A549 treated with RU486 at 1 μM for 4 hours (cell line): ENCODE measurements around the gene VIPR1. TPM values are rescaled to one million over a fixed set of nuclear protein-coding genes. Genes with fewer than 3 reads are reported as not detected.

Experiments used
- total RNA-seq: library from RNA; stranded (reverse); fragments of 200-300 nt; extraction: Qiagen RNA extraction; gene quantifications from 5 replicates; pipeline ENCODE4 v1.2.3, GENCODE V29; 2022; ENCODE audit warnings: low read depth

Gene VIPR1, protein sequence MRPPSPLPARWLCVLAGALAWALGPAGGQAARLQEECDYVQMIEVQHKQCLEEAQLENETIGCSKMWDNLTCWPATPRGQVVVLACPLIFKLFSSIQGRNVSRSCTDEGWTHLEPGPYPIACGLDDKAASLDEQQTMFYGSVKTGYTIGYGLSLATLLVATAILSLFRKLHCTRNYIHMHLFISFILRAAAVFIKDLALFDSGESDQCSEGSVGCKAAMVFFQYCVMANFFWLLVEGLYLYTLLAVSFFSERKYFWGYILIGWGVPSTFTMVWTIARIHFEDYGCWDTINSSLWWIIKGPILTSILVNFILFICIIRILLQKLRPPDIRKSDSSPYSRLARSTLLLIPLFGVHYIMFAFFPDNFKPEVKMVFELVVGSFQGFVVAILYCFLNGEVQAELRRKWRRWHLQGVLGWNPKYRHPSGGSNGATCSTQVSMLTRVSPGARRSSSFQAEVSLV
- 0.48 to 0.90 TPM (median 0.68 TPM) in 5 replicates for total RNA-seq

GRCh38 chr3:42502429-42503250 lies at the start of gene VIPR1:
VIPR1 (plus strand) TSS chr3:42502643; CDS start chr3:42502736, 93 bp downstream.

GRCh38 chr3:42581709-42582473 lies 79.4 kb downstream of the VIPR1 start, which contains the start of gene SEC22C:
SEC22C (minus strand) TSS chr3:42581967; CDS start chr3:42569046, 12,921 bp downstream.

Other genes with a start within 250 kb of the VIPR1 start
- 0.94 to 1.8 TPM (median 1.8 TPM) in 5 replicates for gene CCK, start 236.5 kb upstream of the VIPR1 start, total RNA-seq
- not detected in 5 replicates for gene LYZL4, start 92.0 kb upstream of the VIPR1 start, total RNA-seq
- gene SEC22C, start 79.3 kb downstream of the VIPR1 start, total RNA-seq = 22.8 to 33.4 TPM (median 31.1 TPM) in 5 replicates
- 13.5 to 20.2 TPM (median 17.8 TPM) in 5 replicates for gene SS18L2, start 88.2 kb downstream of the VIPR1 start, total RNA-seq
- 6.8 to 10.7 TPM (median 10.4 TPM) in 5 replicates for gene NKTR, start 98.0 kb downstream of the VIPR1 start, total RNA-seq
- 4.9 to 7.0 TPM (median 6.2 TPM) in 5 replicates for gene ZBTB47, start 151.1 kb downstream of the VIPR1 start, total RNA-seq
- gene KLHL40, start 182.9 kb downstream of the VIPR1 start, total RNA-seq = not detected in 5 replicates
- not detected in 5 replicates for gene HHATL, start 200.2 kb downstream of the VIPR1 start, total RNA-seq